Keratinocyte (primary cell): ENCODE data around the gene MLEC.

Experiments used
- EZH2 ChIP-seq: IDR thresholded peaks from one replicate; pipeline ENCODE4 v1.6.1; 2012; ENCODE audit warnings: inconsistent platforms, mild to moderate bottlenecking, low read length, moderate library complexity
- TF ChIP-seq, protein P1 (sequence below), 3 experiments: IDR thresholded peaks in 1 of 3; conservative IDR thresholded peaks in 1 of 3; optimal IDR thresholded peaks in 1 of 3; 2 replicates in 2 of 3; 3 replicates in 1 of 3; pipeline versions ENCODE3 to v1.5.1; 2011; ENCODE audit warnings: low read length in 3 of 3, mild to moderate bottlenecking in 3 of 3, moderate library complexity in 2 of 3, control low read depth in 1 of 3, inconsistent platforms in 1 of 3; ENCODE audit not compliant: insufficient read depth in 2 of 3; ENCODE audit errors: extremely low read depth in 1 of 3

DNA sequence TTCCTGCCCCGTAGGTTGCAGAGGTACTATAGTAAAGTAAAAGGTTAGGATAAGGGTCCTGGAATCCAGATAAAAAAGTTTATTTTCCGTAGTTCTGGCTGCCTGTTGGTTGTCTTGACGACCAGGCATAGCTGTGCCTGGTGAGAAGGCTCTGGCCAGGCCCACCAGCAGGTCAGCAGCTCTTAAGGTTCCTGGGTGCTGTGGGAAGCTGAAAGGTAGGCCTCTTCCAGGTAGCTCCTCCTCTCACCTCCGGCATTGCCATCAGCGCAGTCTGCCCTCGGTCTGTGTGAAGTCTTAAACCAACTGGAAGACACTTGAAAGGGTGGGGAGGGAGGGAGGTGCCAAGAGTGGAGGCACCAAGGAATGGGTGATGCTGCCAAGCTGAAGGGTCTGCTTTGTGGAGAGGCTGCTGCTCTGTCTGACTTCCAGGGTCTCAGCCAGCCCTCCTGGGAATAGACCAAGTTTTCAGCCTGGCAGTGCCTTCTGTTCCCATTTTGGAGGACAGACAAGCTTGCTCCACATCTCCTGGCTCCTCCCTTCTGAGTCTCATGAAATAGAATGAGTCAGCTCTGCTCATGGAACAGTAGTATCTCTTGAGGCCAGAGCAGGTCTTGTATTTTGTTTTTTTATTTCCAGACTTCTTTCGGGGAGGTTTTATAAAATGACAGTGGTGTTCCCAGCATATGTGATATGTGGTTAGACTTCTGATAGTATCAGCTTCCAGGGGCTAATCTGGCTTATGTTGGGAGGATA, 33.5 kb downstream of the MLEC start:
- TF ChIP-seq, protein P1, sequence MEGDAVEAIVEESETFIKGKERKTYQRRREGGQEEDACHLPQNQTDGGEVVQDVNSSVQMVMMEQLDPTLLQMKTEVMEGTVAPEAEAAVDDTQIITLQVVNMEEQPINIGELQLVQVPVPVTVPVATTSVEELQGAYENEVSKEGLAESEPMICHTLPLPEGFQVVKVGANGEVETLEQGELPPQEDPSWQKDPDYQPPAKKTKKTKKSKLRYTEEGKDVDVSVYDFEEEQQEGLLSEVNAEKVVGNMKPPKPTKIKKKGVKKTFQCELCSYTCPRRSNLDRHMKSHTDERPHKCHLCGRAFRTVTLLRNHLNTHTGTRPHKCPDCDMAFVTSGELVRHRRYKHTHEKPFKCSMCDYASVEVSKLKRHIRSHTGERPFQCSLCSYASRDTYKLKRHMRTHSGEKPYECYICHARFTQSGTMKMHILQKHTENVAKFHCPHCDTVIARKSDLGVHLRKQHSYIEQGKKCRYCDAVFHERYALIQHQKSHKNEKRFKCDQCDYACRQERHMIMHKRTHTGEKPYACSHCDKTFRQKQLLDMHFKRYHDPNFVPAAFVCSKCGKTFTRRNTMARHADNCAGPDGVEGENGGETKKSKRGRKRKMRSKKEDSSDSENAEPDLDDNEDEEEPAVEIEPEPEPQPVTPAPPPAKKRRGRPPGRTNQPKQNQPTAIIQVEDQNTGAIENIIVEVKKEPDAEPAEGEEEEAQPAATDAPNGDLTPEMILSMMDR (optimal IDR thresholded peaks at IDR 0.05 in 1 of 3, IDR thresholded peaks at IDR 0.05 in 1 of 3, conservative IDR thresholded peaks at IDR 0.05 in 1 of 3; ENCODE audit: extremely low read depth in 1 of 3, insufficient read depth in 2 of 3, low read length in 3 of 3): no peak
- TF ChIP-seq EZH2: no peak
